ENCODE results near the gene VWF.

VWF gene

DNA sequence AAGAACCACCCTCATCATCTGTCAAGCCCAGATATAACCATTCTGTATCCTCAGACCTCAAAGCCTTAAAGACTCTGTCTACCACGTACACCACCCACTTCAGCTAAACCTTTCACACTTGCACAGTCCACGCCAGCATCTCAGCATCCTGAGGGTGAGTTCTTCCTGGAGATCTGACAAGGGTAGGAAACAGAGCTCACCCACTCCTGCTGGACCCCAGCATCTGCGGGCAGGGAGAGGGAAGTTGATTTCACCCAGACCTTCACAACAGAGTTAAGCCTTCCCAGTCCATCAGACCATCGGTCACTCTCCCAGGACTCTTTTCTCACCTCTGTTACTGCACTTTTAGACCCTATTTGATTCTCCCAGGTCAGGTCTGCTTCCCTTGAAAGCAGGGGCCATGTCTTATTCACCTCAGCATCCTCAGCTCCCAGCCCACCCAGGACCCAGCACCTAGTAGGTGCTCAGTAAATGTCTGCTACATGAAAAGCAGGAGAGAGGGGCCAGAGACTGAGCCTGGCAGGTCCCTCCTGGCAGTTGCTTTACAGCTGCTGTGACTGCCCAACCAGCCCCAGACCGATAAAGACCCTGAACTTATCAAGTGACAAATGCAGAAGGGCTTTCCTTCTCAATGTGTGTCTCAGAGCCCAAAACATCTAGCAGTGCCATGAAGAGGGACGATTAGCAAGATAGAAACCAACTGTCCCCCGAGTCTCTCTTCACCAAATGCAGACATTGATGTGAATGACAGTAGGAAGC, 213.5 kb downstream of the VWF start:
- DNase-seq (ENCODE audit: low read depth) = no peak

DNA sequence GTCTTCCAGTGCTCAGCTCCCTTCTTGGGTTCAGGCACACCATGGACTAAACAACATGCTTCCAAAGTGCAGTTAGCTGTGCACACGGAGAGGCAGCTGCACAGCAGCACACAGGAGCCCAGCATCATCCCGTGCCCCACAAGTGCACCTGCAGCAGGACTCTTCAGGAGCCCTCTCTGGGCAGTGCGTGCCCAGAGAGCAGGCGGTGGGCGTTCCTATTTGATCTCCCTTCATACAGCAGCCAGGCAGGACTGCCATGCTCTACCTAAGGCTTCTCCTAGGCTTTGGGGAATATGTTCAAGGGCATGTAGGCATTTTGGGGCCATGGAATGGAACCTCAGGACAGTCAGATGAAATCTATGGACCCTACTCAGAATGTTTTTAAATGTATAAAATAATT, 214.9 kb downstream of the VWF start:
- DNase-seq (ENCODE audit: low read depth) = no peak

DNA sequence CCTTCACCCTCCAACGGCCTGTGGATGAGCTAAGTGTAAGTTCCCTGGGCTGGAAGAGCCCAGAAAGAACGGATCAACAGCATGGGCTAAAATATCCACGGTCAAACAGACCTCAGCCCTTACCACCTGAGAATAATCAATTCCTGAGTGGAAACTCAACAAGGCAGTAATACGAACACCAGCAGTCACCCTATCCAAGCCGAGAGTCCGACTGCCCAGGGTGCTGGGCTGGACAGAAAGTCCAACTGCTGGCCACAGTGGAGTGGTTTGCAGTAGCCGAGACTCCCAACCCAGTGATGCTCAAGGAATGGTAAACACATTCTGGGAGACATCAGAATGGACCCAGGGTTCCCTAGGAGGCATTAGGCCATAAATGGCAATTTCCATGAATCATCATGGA, 216.2 kb downstream of the VWF start:
- no peak for DNase-seq (ENCODE audit: low read depth)

DNA sequence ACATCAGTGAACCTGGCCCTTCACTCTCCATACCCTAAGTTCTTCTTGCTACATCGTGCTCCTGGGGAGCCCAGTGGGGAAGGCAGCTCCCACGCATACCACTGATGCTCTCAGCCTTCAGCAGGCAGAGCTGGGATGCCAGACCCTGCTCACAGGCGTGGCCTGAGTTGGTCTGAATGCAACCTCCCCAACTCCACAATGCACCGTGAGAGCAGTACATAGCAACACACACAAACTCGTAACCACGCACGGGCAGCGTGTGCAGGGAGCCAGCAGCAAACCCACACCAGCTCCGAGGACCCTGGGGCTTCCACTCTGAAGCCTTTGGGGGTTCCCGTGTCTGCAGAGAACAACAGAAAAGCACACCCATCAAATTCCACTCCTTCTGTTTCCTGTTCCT, 216.7 kb downstream of the VWF start:
- DNase-seq (ENCODE audit: low read depth) = no peak

DNA sequence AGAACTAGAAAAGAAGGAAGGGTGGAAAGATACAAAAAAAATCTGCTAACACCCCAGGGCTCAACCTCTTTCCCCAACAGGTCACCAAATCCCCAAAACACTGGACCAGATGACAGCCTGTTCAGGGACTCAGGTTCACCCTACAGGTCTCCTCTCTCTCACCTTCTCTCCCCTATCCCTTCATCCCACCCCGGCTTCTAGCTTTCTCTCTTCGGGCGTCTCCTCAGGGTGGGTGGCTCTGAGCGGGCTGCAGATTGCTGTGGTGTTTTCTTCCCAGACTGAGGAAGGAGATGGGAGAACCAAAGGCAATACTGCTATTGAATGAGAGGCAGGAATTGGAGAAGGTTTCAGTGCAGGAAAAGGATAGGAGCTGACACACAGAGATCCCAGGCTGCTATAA, 218.7 kb downstream of the VWF start:
- DNase-seq (ENCODE audit: low read depth) = no peak

DNA sequence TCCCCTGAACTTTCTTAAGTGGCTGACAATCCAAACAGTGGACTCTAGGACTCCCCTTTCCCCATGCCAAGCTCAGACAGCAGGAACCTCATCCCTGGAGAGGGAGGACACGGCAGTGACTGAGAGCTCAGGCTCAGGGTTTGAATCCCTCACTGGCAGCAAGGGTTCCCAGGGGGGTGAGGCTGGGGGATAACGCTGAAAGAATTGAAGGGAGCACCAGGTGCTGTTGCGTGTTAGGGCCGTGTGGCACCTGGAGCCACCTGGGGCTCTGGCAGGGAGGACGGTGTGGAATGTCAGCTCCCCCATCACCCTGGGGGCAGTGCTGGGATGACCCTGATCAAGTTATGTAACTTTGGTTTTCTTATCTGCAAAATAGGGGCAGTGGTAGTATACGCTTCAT, 219.5 kb downstream of the VWF start:
- DNase-seq (ENCODE audit: low read depth) = no peak

DNA sequence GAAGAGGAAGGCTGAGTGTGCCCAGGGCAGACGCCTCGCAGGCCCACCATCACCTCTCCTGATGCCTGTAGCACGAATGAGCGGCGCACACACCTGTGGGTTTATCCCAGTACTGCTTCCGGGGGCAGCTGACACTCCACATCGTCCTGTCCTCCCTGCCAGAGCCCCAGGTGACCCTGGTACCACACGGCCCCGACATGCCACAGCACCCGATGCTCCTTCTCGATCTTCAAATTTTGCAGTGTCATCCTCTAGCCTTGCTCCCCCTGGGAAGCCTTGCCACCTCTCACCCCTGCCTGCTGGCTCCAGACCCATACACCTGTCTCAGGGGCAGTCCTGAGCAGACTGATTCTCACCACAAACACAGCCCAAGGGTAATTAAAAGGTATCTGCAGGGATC, 220.0 kb downstream of the VWF start:
- no peak for DNase-seq (ENCODE audit: low read depth)

DNA sequence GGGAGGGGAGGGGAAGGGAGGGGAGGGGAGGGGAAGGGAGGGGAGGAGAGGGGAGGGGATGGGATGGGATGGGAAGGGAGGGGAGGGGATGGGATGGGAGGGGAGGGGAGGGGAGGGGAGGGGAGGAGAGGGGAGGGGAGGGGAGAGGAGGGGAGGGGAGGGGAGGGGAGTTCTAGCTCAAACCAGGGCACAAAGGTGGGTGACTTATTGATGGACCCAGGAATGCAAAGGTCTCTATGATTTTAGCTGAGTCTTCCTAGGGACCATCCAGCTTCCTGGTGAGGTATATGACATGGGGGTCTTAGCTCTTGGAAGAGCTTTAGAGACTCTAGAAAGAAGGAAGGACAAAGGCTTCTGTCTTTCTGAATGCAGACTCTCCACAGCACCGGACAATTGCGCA, 221.7 kb downstream of the VWF start:
- no peak for DNase-seq (ENCODE audit: low read depth)

DNA sequence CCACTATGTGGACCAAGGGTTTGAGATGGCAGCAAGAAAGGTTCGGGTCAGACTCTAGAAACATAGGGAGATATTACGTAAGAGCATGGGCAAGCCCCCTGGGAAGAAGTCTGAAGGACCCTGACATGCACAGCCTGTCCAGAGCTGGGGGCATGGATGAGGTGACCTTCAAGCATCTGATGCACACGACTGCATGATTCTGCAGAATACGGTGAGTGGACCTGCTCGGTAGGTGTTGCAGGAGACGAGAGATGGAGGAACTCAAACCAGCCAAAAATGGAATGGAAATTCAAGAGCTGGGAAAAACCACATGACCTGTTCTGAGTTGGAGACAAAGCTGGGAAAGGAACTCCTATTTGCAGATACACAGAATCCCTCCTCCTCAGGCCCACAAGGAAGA, 223.1 kb downstream of the VWF start:
- DNase-seq (ENCODE audit: low read depth) = no peak

DNA sequence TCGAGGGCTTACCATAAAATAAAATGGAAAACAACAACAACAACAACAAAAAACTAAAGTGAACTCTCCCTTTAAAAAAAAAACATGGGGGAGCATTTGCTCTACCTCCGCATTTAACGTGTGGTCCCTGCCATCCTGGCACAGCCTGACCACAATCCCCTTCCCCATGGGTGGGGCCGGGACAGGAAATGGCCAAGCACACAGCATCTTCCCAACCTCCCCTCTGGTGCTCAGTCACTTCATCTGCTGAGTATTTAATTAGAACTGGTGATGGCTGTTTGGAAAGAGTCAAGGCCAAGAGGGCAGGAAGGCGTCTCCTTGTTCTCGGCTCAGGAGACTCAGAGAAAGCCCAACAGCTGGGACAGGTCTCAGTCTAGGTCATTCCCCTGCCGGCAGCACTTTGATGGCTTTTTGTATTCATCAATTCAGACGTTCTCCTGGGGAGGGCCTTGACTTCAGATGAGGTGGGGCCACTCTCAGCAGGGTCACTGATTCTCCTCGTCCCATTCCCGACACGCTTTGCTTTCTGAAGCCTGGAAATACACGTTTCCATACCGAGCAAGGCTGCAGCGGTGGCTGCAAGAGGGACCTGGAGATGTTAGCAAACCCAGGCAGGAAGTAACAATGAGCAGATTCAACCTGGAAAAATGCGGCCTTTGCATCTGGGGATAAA, 223.8 kb downstream of the VWF start:
- DNase-seq (ENCODE audit: low read depth) = no peak

DNA sequence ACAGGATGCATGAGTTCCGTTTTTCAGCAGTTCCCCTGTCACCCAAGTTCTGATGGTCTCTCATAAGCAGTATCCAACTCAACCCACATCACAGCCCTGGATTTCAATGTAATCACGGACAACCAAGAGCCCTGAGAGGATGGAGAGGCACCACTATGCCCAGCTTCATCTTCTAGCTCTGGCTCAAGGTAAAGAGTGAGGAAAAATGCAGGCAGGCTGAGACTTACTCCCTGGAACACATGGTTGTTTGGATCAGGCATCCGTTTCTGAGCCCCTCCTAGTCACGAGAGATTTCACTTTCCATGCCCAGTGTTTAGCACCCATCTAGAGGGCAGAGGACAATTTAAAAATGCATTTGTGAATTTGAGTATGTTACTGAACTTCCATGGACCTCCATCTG, 224.4 kb downstream of the VWF start:
- no peak for DNase-seq (ENCODE audit: low read depth)

DNA sequence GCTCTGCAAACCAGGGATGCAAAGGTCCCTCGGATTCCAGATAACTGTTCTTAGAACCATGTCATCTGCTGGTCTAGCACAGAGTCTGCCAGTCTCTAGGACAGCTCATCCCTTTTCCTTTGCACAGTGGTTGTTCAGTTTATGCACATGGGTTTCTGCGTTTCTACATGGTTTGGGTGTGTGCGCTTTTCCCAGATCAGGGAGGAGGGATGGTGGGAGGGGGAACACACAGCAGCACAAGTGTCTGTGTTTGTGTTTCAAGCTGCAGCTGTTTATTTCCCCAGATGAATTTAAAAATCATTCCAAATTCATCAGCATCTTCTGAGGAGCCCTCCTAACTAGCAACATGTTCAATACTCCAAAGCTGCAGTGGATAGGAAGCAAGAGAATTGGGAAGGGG, 224.8 kb downstream of the VWF start:
- no peak for DNase-seq (ENCODE audit: low read depth)

DNA sequence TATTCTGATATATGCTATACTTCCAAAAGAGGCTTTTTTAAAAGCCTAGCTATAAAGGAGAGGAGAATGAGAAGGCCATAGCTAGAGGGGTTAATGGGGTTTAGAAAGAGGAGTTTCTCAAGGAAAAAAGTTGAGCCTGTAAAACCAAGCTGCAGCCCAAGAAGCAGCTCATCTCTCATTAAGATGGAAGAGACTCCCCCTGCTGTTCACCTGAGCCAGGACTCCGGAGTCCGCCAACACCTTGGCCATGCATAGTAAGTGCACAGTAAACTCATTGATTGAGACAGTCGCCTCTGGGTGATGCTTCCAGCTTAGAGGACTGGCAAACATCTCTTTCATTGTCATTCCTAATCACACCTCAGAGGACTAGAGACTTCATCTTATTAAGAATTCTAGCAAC, 225.6 kb downstream of the VWF start:
- no peak for DNase-seq (ENCODE audit: low read depth)

Data from stimulated activated CD8-positive, alpha-beta memory T cell treated with anti-CD3 and anti-CD28 coated beads, Interleukin-12 subunit alpha, Interleukin-12 subunit beta, amount 100 ng/mL, for 1 hour (primary cell).